Fibroblast of villous mesenchyme (primary cell): ENCODE measurements around the gene PLEKHH1. TPM values are rescaled to one million over a fixed set of nuclear protein-coding genes. Genes with fewer than 3 reads are reported as not detected.

Source experiments
- DNase-seq: peaks from one replicate; pipeline ENCODE4 v3.0.0-alpha.2; 2010; ENCODE audit warnings: low read depth
- H3K4me3 ChIP-seq: 2 replicates; pipeline ENCODE4 v1.5.1; 2011; ENCODE audit warnings: low read depth, mild to moderate bottlenecking, low read length
- total RNA-seq: library from RNA; depleted of rRNA; stranded (reverse); fragments of >200 nt; gene quantifications from 2 replicates; pipeline ENCODE4 v1.2.3, GENCODE V29; 2012
- TF ChIP-seq, protein P1 (sequence below): IDR thresholded peaks from 2 replicates; pipeline ENCODE4 v1.5.1; 2012; ENCODE audit warnings: low read depth, mild to moderate bottlenecking, low read length; ENCODE audit not compliant: insufficient read depth

Gene PLEKHH1
- total RNA-seq, 1 donor: 0.43 TPM

DNA sequence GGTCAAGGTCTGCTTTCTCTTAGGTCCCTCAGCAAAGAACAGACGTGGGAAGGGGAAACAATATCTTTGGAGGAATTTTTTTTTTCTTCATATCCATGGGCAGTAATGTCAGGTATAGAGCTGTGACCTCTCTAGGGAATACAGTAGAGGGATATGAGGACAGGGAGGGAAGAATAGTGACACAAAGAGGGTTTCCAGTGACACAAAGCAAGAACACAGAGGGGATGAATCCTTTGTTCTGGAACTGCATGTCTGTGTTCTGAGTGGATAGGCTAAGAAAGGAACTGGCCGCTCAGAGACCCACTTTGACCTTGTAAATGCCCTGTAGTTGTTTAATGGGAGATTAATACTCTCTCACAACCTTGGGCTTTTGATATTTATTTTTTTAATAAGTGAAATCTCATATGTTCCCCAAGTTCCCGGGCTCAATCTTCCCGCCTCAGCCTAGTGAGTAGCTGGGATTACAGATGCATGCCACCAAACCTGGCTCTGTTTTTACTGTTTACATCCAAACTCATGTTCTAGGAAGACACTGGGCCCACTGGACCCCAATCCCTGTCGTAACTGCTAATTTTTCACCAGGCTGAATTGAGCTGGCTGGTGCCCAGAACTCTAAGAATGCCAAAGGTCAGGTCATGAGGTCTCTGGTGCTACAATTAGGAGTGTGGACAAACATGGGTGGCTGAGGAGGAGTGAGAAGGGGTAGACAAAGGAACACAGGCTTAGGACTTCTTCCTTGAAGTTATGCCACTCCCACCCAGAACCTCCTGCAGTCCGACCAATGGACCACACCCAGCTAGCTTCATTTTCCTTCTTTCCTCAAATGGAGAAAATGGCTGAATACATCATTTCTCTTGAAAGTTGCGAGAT, 9.1 kb upstream of the PLEKHH1 start:
- TF ChIP-seq, protein P1, sequence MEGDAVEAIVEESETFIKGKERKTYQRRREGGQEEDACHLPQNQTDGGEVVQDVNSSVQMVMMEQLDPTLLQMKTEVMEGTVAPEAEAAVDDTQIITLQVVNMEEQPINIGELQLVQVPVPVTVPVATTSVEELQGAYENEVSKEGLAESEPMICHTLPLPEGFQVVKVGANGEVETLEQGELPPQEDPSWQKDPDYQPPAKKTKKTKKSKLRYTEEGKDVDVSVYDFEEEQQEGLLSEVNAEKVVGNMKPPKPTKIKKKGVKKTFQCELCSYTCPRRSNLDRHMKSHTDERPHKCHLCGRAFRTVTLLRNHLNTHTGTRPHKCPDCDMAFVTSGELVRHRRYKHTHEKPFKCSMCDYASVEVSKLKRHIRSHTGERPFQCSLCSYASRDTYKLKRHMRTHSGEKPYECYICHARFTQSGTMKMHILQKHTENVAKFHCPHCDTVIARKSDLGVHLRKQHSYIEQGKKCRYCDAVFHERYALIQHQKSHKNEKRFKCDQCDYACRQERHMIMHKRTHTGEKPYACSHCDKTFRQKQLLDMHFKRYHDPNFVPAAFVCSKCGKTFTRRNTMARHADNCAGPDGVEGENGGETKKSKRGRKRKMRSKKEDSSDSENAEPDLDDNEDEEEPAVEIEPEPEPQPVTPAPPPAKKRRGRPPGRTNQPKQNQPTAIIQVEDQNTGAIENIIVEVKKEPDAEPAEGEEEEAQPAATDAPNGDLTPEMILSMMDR: no peak
- H3K4me3 ChIP-seq: no peak overlapping the region
- no peak for DNase-seq

DNA sequence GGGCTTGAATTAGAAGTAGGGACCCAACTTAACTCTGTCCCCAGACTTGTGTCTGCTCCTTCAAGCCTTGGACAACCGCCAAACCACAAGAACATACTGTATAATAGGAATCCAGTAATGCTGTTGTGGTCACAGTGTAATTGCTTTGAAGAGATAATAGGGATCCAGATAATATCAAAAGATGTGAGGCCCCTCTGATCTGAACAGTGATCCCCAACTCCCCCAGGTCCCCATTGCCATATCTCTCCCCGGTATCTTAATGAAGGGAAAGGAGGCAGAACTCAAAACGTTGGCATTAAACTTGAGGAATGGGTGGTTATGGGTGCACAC, 8.5 kb upstream of the PLEKHH1 start:
- H3K4me3 ChIP-seq: no peak overlapping the region
- DNase-seq: no peak
- TF ChIP-seq, protein P1: no peak

- DNase-seq: no peak
- no peak overlapping the region for H3K4me3 ChIP-seq
- TF ChIP-seq, protein P1: no peak
These were observed 7.7 kb upstream of the PLEKHH1 start for GRCh38 chr14:67525389-67525788.

- TF ChIP-seq, protein P1: no peak
- H3K4me3 ChIP-seq: no peak overlapping the region
- no peak for DNase-seq
These were observed 6.9 kb upstream of the PLEKHH1 start for GRCh38 chr14:67526181-67526580.

DNA sequence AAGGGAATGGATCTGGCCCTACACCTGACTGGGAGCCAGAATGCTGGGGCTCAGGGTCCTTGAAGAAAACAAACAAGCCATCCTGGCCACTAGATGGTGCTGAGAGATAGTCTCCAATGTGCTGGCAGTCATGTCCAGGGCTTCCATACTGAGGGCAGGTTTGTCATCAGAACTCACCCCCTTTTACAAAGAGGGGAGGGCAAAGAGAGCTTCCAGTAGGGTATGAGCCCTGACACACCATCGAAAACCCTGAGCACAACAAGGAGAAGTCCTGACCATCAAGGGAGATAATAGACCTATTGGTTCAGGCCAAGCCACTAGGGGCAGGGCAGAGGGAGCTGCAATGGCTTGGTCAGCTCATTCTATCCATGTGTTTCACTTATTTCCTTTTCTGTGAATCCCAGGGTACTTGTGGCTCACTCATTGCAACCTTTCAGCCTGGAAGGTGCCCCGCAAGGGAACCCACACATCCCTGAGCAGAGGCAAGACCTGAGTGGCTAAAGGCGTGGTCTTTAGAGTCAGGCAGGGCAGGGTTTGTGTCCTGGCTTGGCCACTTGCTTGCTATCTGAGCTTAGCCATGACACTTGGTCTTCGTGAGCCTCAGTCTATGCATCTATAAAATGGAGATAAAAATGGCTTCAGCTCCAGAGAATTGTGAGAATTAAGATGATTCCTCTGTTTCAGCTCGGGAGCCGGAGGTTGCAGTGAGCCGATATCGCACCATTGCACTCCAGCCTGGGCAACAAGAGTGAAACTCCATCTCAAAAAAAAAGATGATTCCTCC, 6.2 kb upstream of the PLEKHH1 start:
- peak; percentile 50 for DNase-seq
- TF ChIP-seq, protein P1: peak; percentile 72
- H3K4me3 ChIP-seq: no peak overlapping the region

DNA sequence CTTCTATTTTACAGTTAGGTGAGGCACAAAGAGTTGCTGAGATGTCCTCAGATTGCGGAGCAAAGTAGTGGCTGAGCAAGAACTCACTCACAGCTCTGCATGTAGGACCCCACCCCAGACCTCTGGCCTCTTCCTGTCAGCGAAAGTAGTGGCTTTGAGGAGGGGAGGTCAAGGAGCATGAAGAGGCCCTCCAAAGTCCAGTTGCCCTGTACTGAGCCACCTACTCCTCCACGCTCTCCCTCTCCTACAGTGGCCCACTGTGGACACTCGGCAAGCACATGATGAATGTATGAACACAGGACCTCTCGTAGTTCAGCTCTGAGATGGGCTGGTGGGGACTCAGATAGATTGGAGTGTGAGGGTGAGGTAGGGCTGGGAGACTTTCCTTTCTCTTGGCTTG, 5.3 kb upstream of the PLEKHH1 start:
- no peak for DNase-seq
- H3K4me3 ChIP-seq: no peak overlapping the region
- TF ChIP-seq, protein P1: no peak
